Hematopoietic multipotent progenitor cell treated with erythropoietin and hydrocortisone succinate and interleukin-3 and kit ligand, for 8 days (in vitro differentiated cells): Measurements from ENCODE around the gene PHPT1.

Experiments
- DNase-seq: peaks from one replicate; pipeline ENCODE4 v3.0.0-alpha.2; 2015

Gene PHPT1

DNA sequence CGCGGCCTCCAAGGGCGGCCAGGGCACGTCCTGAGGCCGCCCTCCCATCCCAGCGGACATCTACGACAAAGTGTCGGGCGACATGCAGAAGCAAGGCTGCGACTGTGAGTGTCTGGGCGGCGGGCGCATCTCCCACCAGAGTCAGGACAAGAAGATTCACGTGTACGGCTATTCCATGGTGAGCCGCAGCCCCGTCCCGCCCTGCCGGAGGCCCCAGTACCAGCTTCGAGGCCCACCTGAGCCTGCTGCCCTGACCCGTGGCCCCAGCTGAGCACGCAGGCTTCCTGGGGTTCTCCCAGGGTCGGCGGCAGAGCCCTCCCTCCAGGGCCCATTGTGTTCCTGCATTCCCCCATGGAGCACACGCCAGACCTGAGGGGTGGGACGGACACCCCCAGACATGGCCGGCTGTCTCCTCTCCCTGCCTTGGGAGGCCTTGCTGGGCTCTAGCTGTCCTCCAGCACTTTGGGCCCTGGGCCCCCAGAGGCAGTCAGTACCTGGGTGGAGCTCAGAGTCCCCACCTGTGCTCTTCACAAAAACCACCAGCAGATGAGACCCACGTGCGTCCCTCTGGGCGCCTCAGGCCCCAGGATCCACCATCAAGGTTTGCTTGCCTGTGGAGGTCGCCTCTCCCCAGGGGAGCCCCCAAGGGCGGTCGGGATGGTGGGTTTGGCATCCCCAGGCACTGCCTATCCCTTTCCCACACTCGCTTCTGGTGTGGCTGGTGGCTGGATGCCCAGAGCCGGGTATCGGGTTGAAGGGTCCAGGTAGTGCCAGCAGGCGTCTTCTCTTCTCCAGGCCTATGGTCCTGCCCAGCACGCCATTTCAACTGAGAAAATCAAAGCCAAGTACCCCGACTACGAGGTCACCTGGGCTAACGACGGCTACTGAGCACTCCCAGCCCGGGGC lies 1.0 kb downstream of the PHPT1 start:
- DNase-seq: no peak

DNA sequence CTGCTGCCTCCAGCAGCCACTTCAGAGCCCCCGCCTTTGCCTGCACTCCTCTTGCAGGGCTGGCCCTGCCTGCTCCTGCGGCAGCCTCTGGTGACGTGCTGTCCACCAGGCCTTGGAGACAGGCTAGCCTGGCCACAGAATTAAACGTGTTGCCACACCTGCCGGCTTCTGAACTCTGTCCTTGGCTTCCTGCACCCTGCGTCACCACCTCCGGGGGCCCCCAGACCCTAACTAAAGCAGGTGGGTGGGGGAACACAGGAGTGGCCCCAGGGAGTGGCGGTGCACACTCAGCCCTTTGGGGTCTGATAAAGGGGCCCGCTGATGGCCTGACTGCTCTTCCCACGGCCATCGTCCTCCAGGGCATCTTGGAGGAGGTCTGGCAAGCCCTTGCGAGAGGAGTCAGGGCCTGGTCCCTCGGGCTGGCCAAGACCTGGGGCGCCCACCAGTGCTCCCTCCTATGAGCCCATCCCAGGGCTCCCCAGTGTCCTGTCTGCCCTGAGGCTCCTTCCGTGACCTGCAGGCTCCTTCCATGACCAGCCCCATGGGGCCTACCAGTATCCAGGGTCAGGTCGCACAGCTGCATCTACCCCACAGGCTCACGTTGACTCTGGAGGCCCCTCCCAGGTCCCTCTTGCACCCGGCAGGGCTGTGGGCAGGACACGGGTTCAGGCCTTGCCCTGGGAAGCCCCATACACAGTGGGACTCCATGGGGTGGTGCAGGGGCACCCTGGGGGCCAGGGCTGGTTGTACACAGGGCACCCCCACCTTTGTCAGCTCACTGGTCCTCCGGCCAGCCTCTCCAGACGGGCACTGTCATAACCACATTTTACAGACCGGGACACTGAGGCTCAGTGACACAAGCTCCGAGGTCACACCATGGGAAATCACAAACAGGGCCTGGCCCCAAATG lies 1.9 kb downstream of the PHPT1 start:
- DNase-seq: no peak

DNA sequence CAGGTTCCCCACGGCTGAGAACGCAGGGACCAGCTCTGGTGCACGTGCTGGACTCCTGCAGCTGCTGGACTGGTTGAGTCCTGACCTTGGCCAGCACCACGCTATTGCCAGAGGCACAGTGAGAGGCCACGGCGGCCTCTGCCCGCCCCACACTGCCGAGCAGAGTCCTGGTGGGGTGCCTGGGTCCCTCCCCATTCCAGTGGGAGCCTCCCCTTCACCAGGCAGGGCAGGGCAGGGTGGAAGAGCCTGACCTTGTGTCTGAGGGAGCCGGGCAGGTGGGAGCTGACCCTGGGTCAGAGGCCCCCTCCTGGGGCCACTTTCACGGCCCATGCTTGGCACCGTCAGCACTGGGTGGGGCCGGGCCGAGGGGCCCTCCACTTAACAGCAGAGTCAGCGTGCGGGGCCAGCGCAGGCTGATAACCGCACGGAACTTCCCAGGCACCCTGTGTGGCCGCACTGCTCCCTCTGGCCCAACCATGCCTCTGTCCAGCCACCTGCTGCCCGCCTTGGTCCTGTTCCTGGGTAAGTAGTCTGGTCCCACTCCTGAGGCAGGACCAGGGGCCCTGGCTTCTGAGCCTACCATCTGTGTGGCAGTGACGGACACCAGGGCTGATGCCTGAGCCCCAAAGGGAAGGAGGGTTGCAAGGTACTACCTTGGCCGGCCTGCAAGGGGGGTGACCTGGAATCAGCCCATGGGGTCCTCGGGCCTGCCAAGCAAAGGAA lies 2.9 kb downstream of the PHPT1 start, which contains the start of gene MAMDC4:
MAMDC4 (plus strand) TSS at position 406 of the 723 bp plus-strand sequence; CDS start at position 477, 71 bp downstream.
- DNase-seq: no peak

DNA sequence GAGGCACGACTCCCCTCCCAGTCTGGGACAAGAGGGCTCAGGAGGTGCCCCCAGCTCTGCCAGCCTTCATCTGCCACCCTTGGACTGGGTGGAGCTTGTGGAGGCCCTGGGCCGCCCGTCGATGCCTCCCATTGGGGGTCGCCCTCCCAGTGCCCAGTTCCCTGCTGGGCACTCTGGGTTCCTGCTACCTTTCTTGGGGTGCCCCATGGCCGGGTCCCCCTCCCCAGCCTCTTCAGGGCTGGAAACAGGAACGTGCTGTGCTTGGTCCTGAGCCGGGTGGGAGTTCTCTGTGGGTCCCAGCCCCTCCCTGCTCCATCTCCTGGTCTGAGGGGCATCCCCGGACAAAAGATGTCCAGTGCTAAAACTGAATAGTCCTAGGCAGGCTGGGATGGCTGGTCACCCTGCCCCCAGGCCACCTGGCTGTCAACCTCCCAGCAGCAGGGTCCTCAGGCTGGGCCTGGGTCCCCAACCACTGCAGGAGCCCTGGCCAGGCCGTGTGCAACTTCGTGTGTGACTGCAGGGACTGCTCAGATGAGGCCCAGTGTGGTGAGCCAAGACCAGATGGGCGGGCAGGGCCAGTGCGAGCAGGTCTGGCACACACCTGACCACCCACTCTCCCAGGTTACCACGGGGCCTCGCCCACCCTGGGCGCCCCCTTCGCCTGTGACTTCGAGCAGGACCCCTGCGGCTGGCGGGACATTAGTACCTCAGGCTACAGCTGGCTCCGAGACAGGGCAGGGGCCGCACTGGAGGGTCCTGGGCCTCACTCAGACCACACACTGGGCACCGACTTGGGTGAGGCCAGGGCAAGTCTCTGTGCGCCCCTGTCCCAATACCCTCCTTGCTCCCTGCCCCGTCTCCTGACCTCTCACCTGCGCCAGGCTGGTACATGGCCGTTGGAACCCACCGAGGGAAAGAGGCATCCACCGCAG lies 3.7 kb downstream of the PHPT1 start:
- no peak for DNase-seq

DNA sequence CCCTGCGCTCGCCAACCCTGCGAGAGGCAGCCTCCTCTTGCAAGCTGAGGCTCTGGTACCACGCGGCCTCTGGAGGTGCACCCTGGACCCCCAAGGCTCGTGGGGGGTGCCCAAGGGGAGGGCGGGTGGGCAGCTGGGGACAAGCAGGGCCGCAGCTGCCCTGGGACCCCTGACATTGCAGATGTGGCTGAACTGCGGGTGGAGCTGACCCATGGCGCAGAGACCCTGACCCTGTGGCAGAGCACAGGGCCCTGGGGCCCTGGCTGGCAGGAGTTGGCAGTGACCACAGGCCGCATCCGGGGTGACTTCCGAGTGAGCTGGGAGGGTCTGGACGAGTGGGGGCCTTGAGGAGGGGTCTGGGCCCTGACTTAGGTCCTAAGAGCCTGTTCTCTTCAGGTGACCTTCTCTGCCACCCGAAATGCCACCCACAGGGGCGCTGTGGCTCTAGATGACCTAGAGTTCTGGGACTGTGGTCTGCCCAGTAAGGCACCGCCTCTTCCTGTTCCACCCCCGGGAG lies 4.4 kb downstream of the PHPT1 start:
- DNase-seq: no peak

- DNase-seq: no peak
These were observed 5.1 kb downstream of the PHPT1 start for GRCh38 chr9:136854113-136854841.

DNA sequence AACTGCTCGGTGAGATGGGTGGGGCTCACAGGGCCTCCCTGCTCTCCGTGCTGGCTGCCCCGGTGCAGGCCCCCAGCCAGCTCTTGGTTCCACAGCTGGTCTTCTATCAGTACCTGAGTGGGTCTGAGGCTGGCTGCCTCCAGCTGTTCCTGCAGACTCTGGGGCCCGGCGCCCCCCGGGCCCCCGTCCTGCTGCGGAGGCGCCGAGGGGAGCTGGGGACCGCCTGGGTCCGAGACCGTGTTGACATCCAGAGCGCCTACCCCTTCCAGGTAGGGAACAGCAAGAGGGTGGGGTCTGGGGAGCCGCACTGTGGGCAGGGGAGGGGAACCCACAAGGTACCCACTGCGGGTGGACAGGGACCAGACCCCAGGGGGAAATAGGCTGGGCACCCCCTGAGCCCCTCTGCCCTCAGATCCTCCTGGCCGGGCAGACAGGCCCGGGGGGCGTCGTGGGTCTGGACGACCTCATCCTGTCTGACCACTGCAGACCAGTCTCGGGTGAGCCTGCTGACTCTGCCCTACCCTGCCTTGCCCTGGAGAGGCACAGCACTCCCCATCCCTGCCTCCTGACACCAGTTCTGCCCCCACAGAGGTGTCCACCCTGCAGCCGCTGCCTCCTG lies 5.7 kb downstream of the PHPT1 start:
- no peak for DNase-seq

DNA sequence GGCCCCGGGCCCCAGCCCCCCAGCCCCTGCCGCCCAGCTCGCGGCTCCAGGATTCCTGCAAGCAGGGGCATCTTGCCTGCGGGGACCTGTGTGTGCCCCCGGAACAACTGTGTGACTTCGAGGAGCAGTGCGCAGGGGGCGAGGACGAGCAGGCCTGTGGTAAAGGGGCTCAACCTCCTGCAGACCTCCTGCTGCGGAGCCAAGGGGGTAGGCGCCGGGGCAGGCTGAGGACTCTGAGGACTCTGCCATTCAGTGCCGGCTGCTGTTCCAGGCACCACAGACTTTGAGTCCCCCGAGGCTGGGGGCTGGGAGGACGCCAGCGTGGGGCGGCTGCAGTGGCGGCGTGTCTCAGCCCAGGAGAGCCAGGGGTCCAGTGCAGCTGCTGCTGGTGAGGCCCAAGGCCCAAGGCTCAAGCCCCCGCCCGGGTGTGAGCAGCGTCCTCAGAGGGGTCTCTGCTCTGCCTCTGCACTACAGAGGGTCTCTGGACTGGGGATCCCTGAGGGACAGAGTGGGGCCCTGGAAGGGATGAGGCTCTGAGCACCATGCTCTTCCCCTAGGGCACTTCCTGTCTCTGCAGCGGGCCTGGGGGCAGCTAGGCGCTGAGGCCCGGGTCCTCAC lies 6.4 kb downstream of the PHPT1 start:
- DNase-seq: no peak

- no peak for DNase-seq
These were observed 6.9 kb downstream of the PHPT1 start for GRCh38 chr9:136856079-136856476.

GRCh38 chr9:136856541-136857141 lies 7.4 kb downstream of the PHPT1 start:
- DNase-seq: no peak

DNA sequence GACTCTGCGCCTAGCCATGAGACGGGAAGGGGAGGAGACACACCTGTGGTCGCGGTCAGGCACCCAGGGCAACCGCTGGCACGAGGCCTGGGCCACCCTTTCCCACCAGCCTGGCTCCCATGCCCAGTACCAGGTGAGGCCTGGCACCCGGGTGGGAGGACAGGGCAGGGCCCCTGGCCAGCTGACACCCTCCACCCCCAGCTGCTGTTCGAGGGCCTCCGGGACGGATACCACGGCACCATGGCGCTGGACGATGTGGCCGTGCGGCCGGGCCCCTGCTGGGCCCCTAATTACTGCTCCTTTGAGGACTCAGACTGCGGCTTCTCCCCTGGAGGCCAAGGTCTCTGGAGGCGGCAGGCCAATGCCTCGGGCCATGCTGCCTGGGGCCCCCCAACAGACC lies 8.0 kb downstream of the PHPT1 start:
- no peak for DNase-seq

DNA sequence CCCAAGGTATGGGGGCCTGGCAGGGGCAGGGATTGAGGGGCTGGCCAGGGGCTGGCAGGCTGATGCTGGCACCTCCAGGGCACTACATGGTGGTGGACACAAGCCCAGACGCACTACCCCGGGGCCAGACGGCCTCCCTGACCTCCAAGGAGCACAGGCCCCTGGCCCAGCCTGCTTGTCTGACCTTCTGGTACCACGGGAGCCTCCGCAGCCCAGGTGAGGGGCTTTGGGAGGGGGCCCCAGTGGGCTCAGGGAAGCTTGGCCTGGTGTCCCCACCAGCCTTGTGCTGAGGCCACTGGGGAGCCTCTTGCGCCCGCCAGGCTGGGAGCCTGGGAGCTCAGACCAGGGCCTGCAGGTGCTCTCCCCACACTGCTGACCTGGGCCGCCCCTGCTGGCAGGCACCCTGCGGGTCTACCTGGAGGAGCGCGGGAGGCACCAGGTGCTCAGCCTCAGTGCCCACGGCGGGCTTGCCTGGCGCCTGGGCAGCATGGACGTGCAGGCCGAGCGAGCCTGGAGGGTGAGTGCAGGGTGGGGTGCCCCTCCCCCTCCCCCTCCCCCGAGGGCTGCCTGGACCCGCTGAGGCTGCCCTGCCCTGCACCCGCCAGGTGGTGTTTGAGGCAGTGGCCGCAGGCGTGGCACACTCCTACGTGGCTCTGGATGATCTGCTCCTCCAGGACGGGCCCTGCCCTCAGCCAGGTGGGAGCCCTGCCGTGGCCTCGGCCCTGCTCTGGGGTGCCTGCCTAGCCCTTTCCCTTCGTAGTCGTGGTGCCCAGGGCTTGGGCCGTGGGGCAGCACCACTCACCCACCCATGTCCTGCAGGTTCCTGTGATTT lies 8.6 kb downstream of the PHPT1 start:
- no peak for DNase-seq

- DNase-seq: no peak
These were observed 9.2 kb downstream of the PHPT1 start for GRCh38 chr9:136858452-136858843.

DNA sequence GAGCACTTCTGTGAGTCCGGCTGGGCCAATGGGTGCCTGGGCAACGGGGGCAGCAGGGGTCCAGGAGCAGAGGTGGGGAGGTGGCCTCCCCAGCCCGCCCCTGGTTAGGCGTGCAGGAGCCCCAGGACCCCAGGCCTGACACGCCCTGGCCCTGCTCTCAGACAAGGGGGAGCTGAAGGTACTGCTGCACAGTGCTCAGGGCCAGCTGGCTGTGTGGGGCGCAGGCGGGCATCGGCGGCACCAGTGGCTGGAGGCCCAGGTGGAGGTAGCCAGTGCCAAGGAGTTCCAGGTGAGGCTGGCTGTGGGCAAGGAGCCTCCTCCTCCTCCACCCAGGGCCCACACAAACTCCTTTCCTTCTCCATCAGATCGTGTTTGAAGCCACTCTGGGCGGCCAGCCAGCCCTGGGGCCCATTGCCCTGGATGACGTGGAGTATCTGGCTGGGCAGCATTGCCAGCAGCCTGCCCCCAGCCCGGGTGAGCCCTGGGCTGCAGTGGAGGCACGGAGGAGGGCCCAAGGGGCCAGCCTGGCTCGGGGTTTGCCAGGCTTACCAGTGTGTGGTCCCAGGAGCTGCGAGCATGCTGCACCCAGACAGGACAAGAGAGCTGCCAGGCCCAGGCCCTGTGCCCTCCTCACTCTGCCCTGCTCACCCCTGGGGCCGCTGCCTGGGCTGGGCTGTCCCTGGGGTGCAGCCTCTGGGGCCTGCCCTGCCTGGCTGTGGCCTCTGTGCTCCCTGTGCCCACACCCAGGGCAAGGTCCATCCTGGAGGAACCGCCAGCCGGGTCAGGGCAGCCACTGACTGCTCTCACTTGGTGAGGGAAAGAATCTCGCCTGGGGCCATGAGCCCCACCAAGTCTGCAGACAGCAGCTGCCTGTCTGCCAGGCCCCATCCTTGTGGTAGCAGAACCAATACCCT lies 9.9 kb downstream of the PHPT1 start:
- DNase-seq: peak; percentile 43

DNA sequence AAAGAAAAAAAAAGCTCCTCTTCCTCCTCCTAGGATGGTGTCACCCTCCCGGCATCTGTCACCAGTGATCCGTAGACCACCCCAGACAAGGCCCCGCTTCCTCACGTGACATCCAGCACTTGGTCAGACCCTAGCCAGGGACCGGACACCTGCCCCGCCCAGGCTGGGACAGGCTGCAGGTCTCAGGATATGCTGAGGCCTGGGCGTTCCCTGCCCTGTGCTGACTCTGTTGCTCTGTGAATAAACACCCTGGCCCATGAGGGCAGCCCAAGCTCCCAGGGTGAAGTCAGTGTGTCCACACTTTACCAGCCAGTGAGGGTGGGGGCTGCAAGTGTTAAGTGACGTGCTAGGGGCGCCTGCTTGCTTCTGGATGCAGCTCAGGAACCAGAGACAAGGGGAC lies 11.3 kb downstream of the PHPT1 start:
- DNase-seq: no peak

GRCh38 chr9:136860933-136861873 lies 12.0 kb downstream of the PHPT1 start:
- DNase-seq: no peak
